Measurements from ENCODE around the gene TTBK2. TPM values are rescaled to one million over a fixed set of nuclear protein-coding genes. Genes with fewer than 3 reads are reported as not detected.

Gene TTBK2
- total RNA-seq, 2 experiments from 2014 or later, result 14.2 to 20.8 TPM

DNA sequence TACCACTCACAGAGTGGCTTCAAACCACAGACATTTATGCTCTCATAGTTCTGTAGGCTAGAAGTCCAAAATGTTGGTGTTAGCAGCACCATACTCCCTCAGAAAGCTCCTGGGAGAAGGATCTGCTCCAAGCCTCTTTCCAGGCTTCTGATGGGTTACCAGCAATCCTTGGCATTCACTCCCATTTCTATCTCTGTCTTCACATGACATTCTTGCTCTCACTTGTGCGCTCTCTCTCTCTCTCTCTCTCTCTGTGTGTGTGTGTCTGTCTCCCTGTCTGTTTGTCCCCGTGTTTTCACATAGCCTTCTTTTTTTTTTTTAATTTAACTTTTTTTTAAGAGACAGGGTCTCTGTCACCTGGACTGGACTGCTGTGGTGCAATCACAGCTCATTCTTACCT, 209.9 kb downstream of the TTBK2 start:
- no peak for DNase-seq (ENCODE audit: low spot score)
- POLR2A ChIA-PET, result interaction anchor here (0.7 kb wide), 1 partner anchor 15 kb away, joined by 3 read pairs; no protein-coding TSS in a partner anchor
- H3K79me2 ChIP-seq (ENCODE audit: insufficient read depth, low read depth, low read length), result no peaks in the 10 kb centered on the region
- no peaks in the 10 kb centered on the region for H4K20me1 ChIP-seq (ENCODE audit: insufficient read depth, low read length)
- no peaks in the 10 kb centered on the region for H3K9me2 ChIP-seq (ENCODE audit: insufficient read depth, low read length)
- no peaks in the 10 kb centered on the region for H3K4me1 ChIP-seq (ENCODE audit: insufficient read depth, low read length, poor library complexity, severe bottlenecking)
- H3K36me3 ChIP-seq (ENCODE audit: insufficient read depth, low read length), result peaks cover 3% of the 10 kb centered on the region; the same call in 1 of the 2 replicates
- H2AFZ ChIP-seq (ENCODE audit: low read length), result no peak overlapping the region
- TF ChIP-seq EZH2phosphoT487 (IDR thresholded peaks at IDR 0.05; ENCODE audit: borderline replicate concordance, low read depth, low read length), result no peak
- TF ChIP-seq, protein P1, sequence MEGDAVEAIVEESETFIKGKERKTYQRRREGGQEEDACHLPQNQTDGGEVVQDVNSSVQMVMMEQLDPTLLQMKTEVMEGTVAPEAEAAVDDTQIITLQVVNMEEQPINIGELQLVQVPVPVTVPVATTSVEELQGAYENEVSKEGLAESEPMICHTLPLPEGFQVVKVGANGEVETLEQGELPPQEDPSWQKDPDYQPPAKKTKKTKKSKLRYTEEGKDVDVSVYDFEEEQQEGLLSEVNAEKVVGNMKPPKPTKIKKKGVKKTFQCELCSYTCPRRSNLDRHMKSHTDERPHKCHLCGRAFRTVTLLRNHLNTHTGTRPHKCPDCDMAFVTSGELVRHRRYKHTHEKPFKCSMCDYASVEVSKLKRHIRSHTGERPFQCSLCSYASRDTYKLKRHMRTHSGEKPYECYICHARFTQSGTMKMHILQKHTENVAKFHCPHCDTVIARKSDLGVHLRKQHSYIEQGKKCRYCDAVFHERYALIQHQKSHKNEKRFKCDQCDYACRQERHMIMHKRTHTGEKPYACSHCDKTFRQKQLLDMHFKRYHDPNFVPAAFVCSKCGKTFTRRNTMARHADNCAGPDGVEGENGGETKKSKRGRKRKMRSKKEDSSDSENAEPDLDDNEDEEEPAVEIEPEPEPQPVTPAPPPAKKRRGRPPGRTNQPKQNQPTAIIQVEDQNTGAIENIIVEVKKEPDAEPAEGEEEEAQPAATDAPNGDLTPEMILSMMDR (conservative IDR thresholded peaks at IDR 0.05; ENCODE audit: low read length), result no peak
- H3K27ac ChIP-seq (ENCODE audit: low read depth, low read length, poor library complexity, severe bottlenecking), result no peak overlapping the region
- H3K4me3 ChIP-seq (ENCODE audit: low read depth, low read length, poor library complexity, severe bottlenecking), result no peak overlapping the region
- H3K9me3 ChIP-seq (ENCODE audit: low read length), result no peaks in the 10 kb centered on the region
- intact Hi-C loops (cut with micrococcal nuclease; ENCODE audit: unreplicated experiment), result no loop called here
- CTCF ChIA-PET (ENCODE audit: unreplicated experiment), result no interaction called here
- no TSS peak for BruUV-seq (replicated peaks)
- H3K4me2 ChIP-seq (ENCODE audit: low read length), result no peak overlapping the region

DNA sequence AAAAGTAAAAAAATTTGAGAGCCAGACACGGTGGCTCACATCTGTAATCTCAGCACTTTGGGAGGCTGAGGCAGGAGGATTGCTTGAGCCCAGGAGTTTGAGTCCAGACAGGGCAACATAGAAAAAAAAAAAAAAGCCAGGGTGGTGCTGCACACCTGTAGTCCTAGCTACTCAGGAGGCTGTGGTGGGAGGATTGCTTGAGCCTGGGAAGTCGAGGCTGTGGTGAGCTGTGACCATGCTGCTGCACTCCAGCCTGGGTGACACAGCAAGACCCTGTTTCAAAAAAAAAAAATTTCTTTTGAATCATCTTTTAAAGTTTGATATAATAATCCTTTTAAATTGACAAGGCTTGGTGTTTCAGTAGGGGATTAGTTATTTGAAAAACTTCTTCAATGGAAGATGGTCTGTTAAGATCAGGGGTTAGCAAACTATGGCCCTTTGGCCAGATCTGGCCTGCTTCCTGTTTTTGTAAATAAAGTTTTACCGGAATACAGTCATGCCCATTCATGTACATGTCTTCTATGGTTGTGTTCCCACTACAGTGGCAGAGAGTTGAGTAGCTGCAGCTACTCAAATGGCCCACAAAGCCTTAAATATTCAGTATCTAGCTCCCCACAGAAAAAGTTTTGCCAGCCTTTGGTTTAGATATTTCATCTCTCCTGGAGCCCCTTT, 212.6 kb downstream of the TTBK2 start:
- intact Hi-C loops (cut with micrococcal nuclease; ENCODE audit: unreplicated experiment), result loop anchor here (5.0 kb wide), 1 partner anchor 579 kb away; no protein-coding TSS in a partner anchor

More for the DNA sequence above, 212.6 kb downstream of the TTBK2 start:
- Histone ChIP-seq H3K9me3 (ENCODE audit: low read length) (no peaks in the 10 kb centered on the region), H3K4me2 (ENCODE audit: low read length) (no peak overlapping the region), H3K36me3 (ENCODE audit: insufficient read depth, low read length) (peaks cover 3% of the 10 kb centered on the region; the same call in 1 of the 2 replicates), H4K20me1 (ENCODE audit: insufficient read depth, low read length) (no peaks in the 10 kb centered on the region), H2AFZ (ENCODE audit: low read length) (no peak overlapping the region), H3K4me3 (ENCODE audit: low read depth, low read length, poor library complexity, severe bottlenecking) (no peak overlapping the region), H3K79me2 (ENCODE audit: insufficient read depth, low read depth, low read length) (no peaks in the 10 kb centered on the region), H3K9me2 (ENCODE audit: insufficient read depth, low read length) (no peaks in the 10 kb centered on the region), H3K4me1 (ENCODE audit: insufficient read depth, low read length, poor library complexity, severe bottlenecking) (no peaks in the 10 kb centered on the region), H3K27ac (ENCODE audit: low read depth, low read length, poor library complexity, severe bottlenecking) (no peak overlapping the region)
- TF ChIP-seq, protein P1 (conservative IDR thresholded peaks at IDR 0.05; ENCODE audit: low read length), result no peak
- no peak for TF ChIP-seq EZH2phosphoT487 (IDR thresholded peaks at IDR 0.05; ENCODE audit: borderline replicate concordance, low read depth, low read length)
- no peak for DNase-seq (ENCODE audit: low spot score)
- ChIA-PET CTCF (ENCODE audit: unreplicated experiment) (no interaction called here), POLR2A (interaction anchor here (0.7 kb wide), 1 partner anchor 230 kb away, joined by 4 read pairs; no protein-coding TSS in a partner anchor)
- no TSS peak for BruUV-seq (replicated peaks)

All from OCI-LY7 (cell line).